ENCODE measurements around the gene APBA2.

The APBA2 gene

GRCh38 chr15:28993051-28993719 lies 107.4 kb downstream of the APBA2 start:
- no peak overlapping the region for H3K4ac ChIP-seq (ENCODE audit: low read depth in 1 of 2, low read length in 2 of 2)
- no peak overlapping the region for H3K23ac ChIP-seq (ENCODE audit: low read length in 2 of 2)
- H3K4me3 ChIP-seq (ENCODE audit: insufficient read depth in 1 of 2, low read depth in 1 of 2, low read length in 2 of 2), result no peak overlapping the region
- H3K79me1 ChIP-seq (replicated peaks; ENCODE audit: low read length, poor library complexity, severe bottlenecking), result no peaks in the 10 kb centered on the region
- H2BK120ac ChIP-seq (ENCODE audit: low read depth, low read length), result no peak overlapping the region
- H3K4me2 ChIP-seq (ENCODE audit: low read length, poor library complexity, severe bottlenecking), result no peak overlapping the region
- H4K8ac ChIP-seq (ENCODE audit: low read length), result no peak overlapping the region
- H3K9ac ChIP-seq (ENCODE audit: low read length), result no peak overlapping the region
- H3K4me1 ChIP-seq (ENCODE audit: control insufficient read depth, insufficient read depth, low read depth, low read length), result peaks cover 5% of the 10 kb centered on the region
- no peak overlapping the region for H2BK5ac ChIP-seq (ENCODE audit: low read depth, low read length, poor library complexity, severe bottlenecking)
- WGBS, result 75% methylated on average over 12 of the region's 12 CpGs
- peak overlapping the region in 1 of 2 experiments; percentile 18 for H3K14ac ChIP-seq (ENCODE audit: low read length in 2 of 2)
- H2AK5ac ChIP-seq (ENCODE audit: low read length, severe bottlenecking), result no peak overlapping the region
- peak overlapping the region in 1 of 2 experiments; percentile 42 for H3K18ac ChIP-seq (ENCODE audit: low read depth in 1 of 2, low read length in 2 of 2)
- peak overlapping the region in 1 of 2 experiments; percentile 25 for H2BK12ac ChIP-seq (ENCODE audit: low read length in 2 of 2)
- H4K91ac ChIP-seq (ENCODE audit: low read length), result no peak overlapping the region
- H3K27me3 ChIP-seq (ENCODE audit: control insufficient read depth in 1 of 2, insufficient read depth in 1 of 2, low read length in 2 of 2), result no peaks in the 10 kb centered on the region
- DNase-seq, result no peak
- H2AFZ ChIP-seq (ENCODE audit: low read depth, low read length), result no peak overlapping the region
- H3K9me3 ChIP-seq (ENCODE audit: control insufficient read depth, low read length), result no peaks in the 10 kb centered on the region
- H2BK15ac ChIP-seq (ENCODE audit: low read depth, poor library complexity, severe bottlenecking), result no peak overlapping the region
- H3K27ac ChIP-seq (ENCODE audit: low read length, poor library complexity, severe bottlenecking), result no peak overlapping the region
- peaks cover 0 to 2% of the 10 kb centered on the region in 2 experiments for H3K36me3 ChIP-seq (ENCODE audit: control insufficient read depth in 1 of 2, insufficient read depth in 2 of 2, low read depth in 1 of 2, low read length in 2 of 2)

DNA sequence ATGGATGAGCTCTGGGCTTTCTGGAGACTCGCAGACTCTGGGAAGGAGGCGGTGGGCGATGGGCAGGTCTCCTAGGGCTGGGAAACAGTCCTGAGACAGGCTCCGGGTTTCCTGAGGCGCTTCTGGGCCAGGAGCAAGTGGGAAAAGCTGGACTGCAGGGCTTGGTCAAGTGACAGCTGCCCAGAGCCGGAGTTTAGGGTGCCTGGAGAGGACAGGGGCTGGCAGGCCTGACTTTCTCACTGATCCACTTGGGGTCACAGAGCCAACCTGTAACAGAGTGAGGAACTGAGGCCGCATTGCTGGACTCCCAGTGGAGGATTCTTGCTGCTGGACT lies 107.9 kb downstream of the APBA2 start:
- no peak overlapping the region for H2AFZ ChIP-seq (ENCODE audit: low read depth, low read length)
- H3K14ac ChIP-seq (ENCODE audit: low read length in 2 of 2), result peak overlapping the region in 1 of 2 experiments; percentile 18
- H4K91ac ChIP-seq (ENCODE audit: low read length), result no peak overlapping the region
- H2AK5ac ChIP-seq (ENCODE audit: low read length, severe bottlenecking), result no peak overlapping the region
- peaks cover 0 to 2% of the 10 kb centered on the region in 2 experiments for H3K36me3 ChIP-seq (ENCODE audit: control insufficient read depth in 1 of 2, insufficient read depth in 2 of 2, low read depth in 1 of 2, low read length in 2 of 2)
- no peak overlapping the region for H3K4me3 ChIP-seq (ENCODE audit: insufficient read depth in 1 of 2, low read depth in 1 of 2, low read length in 2 of 2)
- H2BK5ac ChIP-seq (ENCODE audit: low read depth, low read length, poor library complexity, severe bottlenecking), result no peak overlapping the region
- H2BK15ac ChIP-seq (ENCODE audit: low read depth, poor library complexity, severe bottlenecking), result no peak overlapping the region
- H3K9me3 ChIP-seq (ENCODE audit: control insufficient read depth, low read length), result no peaks in the 10 kb centered on the region
- DNase-seq, result no peak
- no peak overlapping the region for H3K9ac ChIP-seq (ENCODE audit: low read length)
- no peaks in the 10 kb centered on the region for H3K79me1 ChIP-seq (replicated peaks; ENCODE audit: low read length, poor library complexity, severe bottlenecking)
- WGBS, result 93% methylated on average over 7 of the region's 7 CpGs
- H3K18ac ChIP-seq (ENCODE audit: low read depth in 1 of 2, low read length in 2 of 2), result no peak overlapping the region
- H3K4me1 ChIP-seq (ENCODE audit: control insufficient read depth, insufficient read depth, low read depth, low read length), result peaks cover 5% of the 10 kb centered on the region
- no peak overlapping the region for H3K4ac ChIP-seq (ENCODE audit: low read depth in 1 of 2, low read length in 2 of 2)
- no peak overlapping the region for H3K4me2 ChIP-seq (ENCODE audit: low read length, poor library complexity, severe bottlenecking)
- no peak overlapping the region for H3K27ac ChIP-seq (ENCODE audit: low read length, poor library complexity, severe bottlenecking)
- no peaks in the 10 kb centered on the region for H3K27me3 ChIP-seq (ENCODE audit: control insufficient read depth in 1 of 2, insufficient read depth in 1 of 2, low read length in 2 of 2)
- H4K8ac ChIP-seq (ENCODE audit: low read length), result no peak overlapping the region
- peak overlapping the region in 1 of 2 experiments; percentile 25 for H2BK12ac ChIP-seq (ENCODE audit: low read length in 2 of 2)
- no peak overlapping the region for H3K23ac ChIP-seq (ENCODE audit: low read length in 2 of 2)
- peak overlapping the region; percentile 8 for H2BK120ac ChIP-seq (ENCODE audit: low read depth, low read length)

GRCh38 chr15:28994142-28994830 lies 108.5 kb downstream of the APBA2 start:
- Histone ChIP-seq H3K14ac (ENCODE audit: low read length in 2 of 2) (no peak overlapping the region), H3K79me1 (replicated peaks; ENCODE audit: low read length, poor library complexity, severe bottlenecking) (no peaks in the 10 kb centered on the region)

DNA sequence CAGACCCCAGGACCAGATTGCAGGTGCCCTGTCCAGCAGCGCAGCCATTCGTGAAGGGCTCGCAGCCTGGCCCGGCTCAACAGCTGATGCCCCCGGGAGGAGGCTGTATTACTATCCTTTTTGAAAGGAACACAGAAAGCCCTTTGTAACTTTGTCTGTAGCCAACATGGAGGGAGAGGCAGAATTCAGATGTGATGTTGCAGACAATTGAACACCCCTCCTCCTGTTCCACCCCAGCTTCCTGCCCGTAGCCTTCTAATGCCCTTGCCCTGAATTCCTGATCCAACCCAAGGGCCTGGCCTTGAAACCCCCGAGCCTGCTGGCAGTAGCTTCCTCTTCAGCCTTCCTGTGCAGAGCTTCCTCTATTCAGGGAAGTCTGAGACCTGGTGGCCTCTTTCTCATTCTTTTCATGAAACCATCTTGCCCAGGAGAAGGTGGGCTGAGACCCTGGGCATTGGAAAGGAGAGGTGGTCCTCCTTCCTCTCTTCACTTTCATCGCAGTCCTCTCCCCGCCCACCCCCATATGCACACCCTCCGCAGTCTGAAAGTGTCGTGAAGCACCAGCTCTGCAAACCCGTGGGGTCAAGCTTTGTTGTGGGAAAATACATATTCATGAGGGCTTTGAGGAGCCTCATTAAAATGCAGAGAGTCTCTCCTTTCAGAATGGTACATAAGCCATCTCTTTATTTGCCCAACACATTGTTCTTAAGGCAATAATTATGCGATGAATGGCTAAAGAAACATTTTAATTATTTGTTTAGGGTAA lies 109.2 kb downstream of the APBA2 start:
- Histone ChIP-seq H3K23ac (ENCODE audit: low read length in 2 of 2) (no peak overlapping the region), H3K9me3 (ENCODE audit: control insufficient read depth, low read length) (no peaks in the 10 kb centered on the region), H3K14ac (ENCODE audit: low read length in 2 of 2) (no peak overlapping the region), H4K8ac (ENCODE audit: low read length) (no peak overlapping the region), H3K36me3 (ENCODE audit: control insufficient read depth in 1 of 2, insufficient read depth in 2 of 2, low read depth in 1 of 2, low read length in 2 of 2) (peaks cover 0 to 2% of the 10 kb centered on the region in 2 experiments), H3K9ac (ENCODE audit: low read length) (no peak overlapping the region), H3K4ac (ENCODE audit: low read depth in 1 of 2, low read length in 2 of 2) (no peak overlapping the region), H3K4me2 (ENCODE audit: low read length, poor library complexity, severe bottlenecking) (no peak overlapping the region), H2AK5ac (ENCODE audit: low read length, severe bottlenecking) (no peak overlapping the region), H3K4me3 (ENCODE audit: insufficient read depth in 1 of 2, low read depth in 1 of 2, low read length in 2 of 2) (no peak overlapping the region), H3K4me1 (ENCODE audit: control insufficient read depth, insufficient read depth, low read depth, low read length) (peaks cover 5% of the 10 kb centered on the region), H3K27ac (ENCODE audit: low read length, poor library complexity, severe bottlenecking) (no peak overlapping the region), H2BK15ac (ENCODE audit: low read depth, poor library complexity, severe bottlenecking) (no peak overlapping the region), H3K27me3 (ENCODE audit: control insufficient read depth in 1 of 2, insufficient read depth in 1 of 2, low read length in 2 of 2) (no peaks in the 10 kb centered on the region), H2BK5ac (ENCODE audit: low read depth, low read length, poor library complexity, severe bottlenecking) (no peak overlapping the region), H2BK120ac (ENCODE audit: low read depth, low read length) (no peak overlapping the region), H2BK12ac (ENCODE audit: low read length in 2 of 2) (no peak overlapping the region), H4K91ac (ENCODE audit: low read length) (no peak overlapping the region), H2AFZ (ENCODE audit: low read depth, low read length) (no peak overlapping the region), H3K18ac (ENCODE audit: low read depth in 1 of 2, low read length in 2 of 2) (no peak overlapping the region), H3K79me1 (replicated peaks; ENCODE audit: low read length, poor library complexity, severe bottlenecking) (no peaks in the 10 kb centered on the region)
- WGBS, result 96% methylated on average over 7 of the region's 13 CpGs
- DNase-seq, result no peak

More at GRCh38 chr15:28994142-28994830, 108.5 kb downstream of the APBA2 start:
- no peak overlapping the region for H2BK5ac ChIP-seq (ENCODE audit: low read depth, low read length, poor library complexity, severe bottlenecking)
- no peak overlapping the region for H3K23ac ChIP-seq (ENCODE audit: low read length in 2 of 2)
- H3K18ac ChIP-seq (ENCODE audit: low read depth in 1 of 2, low read length in 2 of 2), result no peak overlapping the region
- no peak overlapping the region for H4K91ac ChIP-seq (ENCODE audit: low read length)
- no peak overlapping the region for H4K8ac ChIP-seq (ENCODE audit: low read length)
- H3K4me1 ChIP-seq (ENCODE audit: control insufficient read depth, insufficient read depth, low read depth, low read length), result peaks cover 5% of the 10 kb centered on the region
- no peak overlapping the region for H3K4me2 ChIP-seq (ENCODE audit: low read length, poor library complexity, severe bottlenecking)
- DNase-seq, result no peak
- H2BK15ac ChIP-seq (ENCODE audit: low read depth, poor library complexity, severe bottlenecking), result no peak overlapping the region
- no peaks in the 10 kb centered on the region for H3K27me3 ChIP-seq (ENCODE audit: control insufficient read depth in 1 of 2, insufficient read depth in 1 of 2, low read length in 2 of 2)
- H3K36me3 ChIP-seq (ENCODE audit: control insufficient read depth in 1 of 2, insufficient read depth in 2 of 2, low read depth in 1 of 2, low read length in 2 of 2), result peaks cover 0 to 2% of the 10 kb centered on the region in 2 experiments
- no peak overlapping the region for H2BK12ac ChIP-seq (ENCODE audit: low read length in 2 of 2)
- H2AFZ ChIP-seq (ENCODE audit: low read depth, low read length), result no peak overlapping the region
- 91% methylated on average over 14 of the region's 14 CpGs for WGBS
- H3K27ac ChIP-seq (ENCODE audit: low read length, poor library complexity, severe bottlenecking), result no peak overlapping the region
- H3K4ac ChIP-seq (ENCODE audit: low read depth in 1 of 2, low read length in 2 of 2), result no peak overlapping the region
- H3K4me3 ChIP-seq (ENCODE audit: insufficient read depth in 1 of 2, low read depth in 1 of 2, low read length in 2 of 2), result no peak overlapping the region
- H3K9ac ChIP-seq (ENCODE audit: low read length), result no peak overlapping the region
- H3K9me3 ChIP-seq (ENCODE audit: control insufficient read depth, low read length), result no peaks in the 10 kb centered on the region
- no peak overlapping the region for H2AK5ac ChIP-seq (ENCODE audit: low read length, severe bottlenecking)
- H2BK120ac ChIP-seq (ENCODE audit: low read depth, low read length), result no peak overlapping the region
